SU-DHL-6 (cell line): ENCODE measurements around the gene TRIM2.

Source experiments
- H2AFZ ChIP-seq: fragments of 200-600 bp; sonication (generic); 2 replicates; pipeline ENCODE4 v1.6.1; 2014; ENCODE audit warnings: low read depth, mild to moderate bottlenecking, moderate library complexity, mixed read lengths, antibody characterized with exemption, low read length; ENCODE audit not compliant: severe bottlenecking
- H3F3A ChIP-seq: fragments of 200-600 bp; shearing (Covaris generic); 2 replicates; pipeline ENCODE4 v1.6.0; 2016; ENCODE audit warnings: antibody characterized with exemption, mild to moderate bottlenecking; ENCODE audit not compliant: insufficient read depth
- H3K27ac ChIP-seq: fragments of 200-600 bp; sonication (generic); 2 replicates; pipeline ENCODE4 v1.5.1; 2016; ENCODE audit warnings: low read depth, mild to moderate bottlenecking, low read length, moderate library complexity, mixed read lengths
- H3K27me3 ChIP-seq: fragments of 200-600 bp; sonication (generic), shearing (Covaris generic); 2 replicates; pipeline ENCODE4 v1.6.0; 2014; ENCODE audit warnings: mild to moderate bottlenecking, low read length
- H3K36me3 ChIP-seq: fragments of 200-600 bp; sonication (generic); 2 replicates; pipeline ENCODE4 v1.6.1; 2014; ENCODE audit warnings: mild to moderate bottlenecking, low read length, mixed read lengths
- H3K4me2 ChIP-seq: fragments of 300-600, 200-600 bp; shearing (Covaris generic), sonication (generic); 2 replicates; pipeline ENCODE4 v1.6.0; 2014; ENCODE audit warnings: low read length, low read depth, mild to moderate bottlenecking; ENCODE audit not compliant: poor library complexity, severe bottlenecking
- H3K4me3 ChIP-seq: fragments of 200-600 bp; sonication (generic); 2 replicates; pipeline ENCODE4 v1.5.1; 2014; ENCODE audit warnings: antibody characterized with exemption, low read length, mild to moderate bottlenecking, mixed read lengths; ENCODE audit not compliant: insufficient read depth, poor library complexity, severe bottlenecking
- H3K79me2 ChIP-seq: fragments of 200-600 bp; sonication (generic); 2 replicates; pipeline ENCODE4 v1.6.1; 2014; ENCODE audit warnings: mild to moderate bottlenecking, low read length, moderate library complexity; ENCODE audit not compliant: insufficient read depth
- H3K9ac ChIP-seq: fragments of 200-600 bp; sonication (generic); 2 replicates; pipeline ENCODE4 v1.7.0; 2014; ENCODE audit warnings: mild to moderate bottlenecking, low read length
- H3K9me2 ChIP-seq: fragments of 200-600 bp; sonication (generic); replicated peaks from 2 replicates; pipeline ENCODE4 v1.6.1; 2014; ENCODE audit warnings: low read length; ENCODE audit not compliant: insufficient read depth
- H3K9me3 ChIP-seq: fragments of 200-600 bp; sonication (generic); 2 replicates; pipeline ENCODE4 v1.6.1; 2014; ENCODE audit warnings: low read length, mixed read lengths; ENCODE audit not compliant: insufficient read depth
- H4K20me1 ChIP-seq: fragments of 200-600 bp; sonication (generic); 2 replicates; pipeline ENCODE4 v1.6.1; 2014; ENCODE audit warnings: low read depth, mild to moderate bottlenecking, antibody characterized with exemption, low read length, moderate library complexity, mixed read lengths
- EZH2phosphoT487 ChIP-seq: fragments of 200-600 bp; sonication (generic), shearing (Covaris generic); conservative IDR thresholded peaks from 2 replicates; pipeline ENCODE4 v1.6.1; 2018; ENCODE audit warnings: mild to moderate bottlenecking, antibody characterized with exemption, low read length, moderate library complexity, mixed read lengths
- TF ChIP-seq, protein P1 (sequence below): fragments of 200-600 bp; sonication (generic); IDR thresholded peaks from one replicate; pipeline ENCODE4 v1.5.1; 2017; ENCODE audit warnings: antibody characterized with exemption, mild to moderate bottlenecking, low read length, moderate library complexity; ENCODE audit not compliant: insufficient read depth, poor library complexity, severe bottlenecking

The TRIM2 gene

DNA sequence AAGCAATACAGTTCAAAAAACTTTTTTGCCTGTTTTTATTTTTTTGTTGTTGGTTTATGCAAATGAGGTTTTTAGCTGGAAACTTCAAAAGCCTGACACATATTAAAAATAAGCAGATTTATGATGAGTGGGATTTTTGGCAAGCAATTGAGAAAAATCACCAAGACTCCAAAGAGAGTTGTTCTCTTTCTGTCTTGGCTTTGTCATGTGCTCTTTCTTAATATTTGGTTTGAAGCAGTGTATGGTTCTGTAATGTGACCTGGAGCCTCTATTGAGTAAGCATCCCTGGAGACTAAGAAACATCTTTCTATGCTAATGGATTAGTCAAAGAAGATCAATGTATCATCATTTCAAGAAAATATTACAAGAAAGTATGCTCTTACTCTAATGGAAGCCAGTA lies 11.7 kb downstream of the TRIM2 start:
- Histone ChIP-seq H3K27me3 (no peaks in the 10 kb centered on the region), H3F3A (no peaks in the 10 kb centered on the region), H3K9ac (no peak overlapping the region), H3K4me2 (no peak overlapping the region), H2AFZ (no peak overlapping the region), H4K20me1 (no peaks in the 10 kb centered on the region), H3K9me2 (no peaks in the 10 kb centered on the region), H3K4me3 (no peak overlapping the region), H3K36me3 (no peaks in the 10 kb centered on the region), H3K79me2 (no peaks in the 10 kb centered on the region), H3K27ac (no peak overlapping the region), H3K9me3 (no peaks in the 10 kb centered on the region)
- TF ChIP-seq EZH2phosphoT487 = no peak
- TF ChIP-seq, protein P1, sequence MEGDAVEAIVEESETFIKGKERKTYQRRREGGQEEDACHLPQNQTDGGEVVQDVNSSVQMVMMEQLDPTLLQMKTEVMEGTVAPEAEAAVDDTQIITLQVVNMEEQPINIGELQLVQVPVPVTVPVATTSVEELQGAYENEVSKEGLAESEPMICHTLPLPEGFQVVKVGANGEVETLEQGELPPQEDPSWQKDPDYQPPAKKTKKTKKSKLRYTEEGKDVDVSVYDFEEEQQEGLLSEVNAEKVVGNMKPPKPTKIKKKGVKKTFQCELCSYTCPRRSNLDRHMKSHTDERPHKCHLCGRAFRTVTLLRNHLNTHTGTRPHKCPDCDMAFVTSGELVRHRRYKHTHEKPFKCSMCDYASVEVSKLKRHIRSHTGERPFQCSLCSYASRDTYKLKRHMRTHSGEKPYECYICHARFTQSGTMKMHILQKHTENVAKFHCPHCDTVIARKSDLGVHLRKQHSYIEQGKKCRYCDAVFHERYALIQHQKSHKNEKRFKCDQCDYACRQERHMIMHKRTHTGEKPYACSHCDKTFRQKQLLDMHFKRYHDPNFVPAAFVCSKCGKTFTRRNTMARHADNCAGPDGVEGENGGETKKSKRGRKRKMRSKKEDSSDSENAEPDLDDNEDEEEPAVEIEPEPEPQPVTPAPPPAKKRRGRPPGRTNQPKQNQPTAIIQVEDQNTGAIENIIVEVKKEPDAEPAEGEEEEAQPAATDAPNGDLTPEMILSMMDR = no peak

DNA sequence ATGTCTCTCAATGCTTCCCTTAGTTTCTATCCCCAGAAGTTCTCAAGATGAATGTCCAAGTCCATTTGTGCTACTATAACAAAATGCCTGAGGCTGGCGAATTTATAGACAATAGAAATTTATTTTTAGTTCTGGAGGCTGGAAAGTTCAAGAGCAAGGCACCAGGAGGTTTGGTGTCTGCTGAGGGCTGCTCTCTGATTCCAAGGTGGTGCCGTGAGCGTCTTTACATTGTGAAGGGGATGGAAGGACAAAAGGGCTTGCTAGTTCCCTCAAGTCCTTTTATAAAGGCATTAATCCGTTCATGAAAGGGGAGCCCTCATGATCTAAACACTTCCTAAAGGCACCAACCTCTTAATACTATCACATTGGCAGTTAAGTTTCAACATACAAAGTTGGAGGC lies 12.3 kb downstream of the TRIM2 start:
- Histone ChIP-seq H3K79me2 (no peaks in the 10 kb centered on the region), H3K4me2 (no peak overlapping the region), H2AFZ (no peak overlapping the region), H3K4me3 (no peak overlapping the region), H3K27me3 (no peaks in the 10 kb centered on the region), H3K9me2 (no peaks in the 10 kb centered on the region), H3K36me3 (no peaks in the 10 kb centered on the region), H3K9me3 (no peaks in the 10 kb centered on the region), H3K9ac (no peak overlapping the region), H3F3A (no peaks in the 10 kb centered on the region), H3K27ac (no peak overlapping the region), H4K20me1 (no peaks in the 10 kb centered on the region)
- TF ChIP-seq, protein P1 = no peak
- TF ChIP-seq EZH2phosphoT487 = no peak

DNA sequence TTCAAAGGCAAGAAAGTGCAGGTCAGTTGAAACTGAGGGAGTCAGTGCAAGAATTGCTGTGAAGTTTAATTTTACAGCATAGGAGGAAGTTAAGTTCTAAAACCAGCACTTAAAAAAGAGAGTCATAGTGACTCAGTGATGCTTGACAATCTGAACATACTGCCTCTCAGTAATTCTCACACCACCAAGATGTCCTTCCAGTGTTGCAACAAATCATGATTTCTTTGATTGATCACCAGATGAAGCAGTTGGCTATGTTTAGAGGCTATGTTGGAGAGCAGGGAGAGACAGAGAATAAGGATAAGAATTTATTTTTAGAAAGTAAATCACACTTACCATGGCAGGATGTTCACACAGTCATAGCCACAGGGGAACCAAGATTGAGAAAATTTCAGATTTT lies 13.2 kb downstream of the TRIM2 start:
- H3K9me3 ChIP-seq = no peaks in the 10 kb centered on the region
- H4K20me1 ChIP-seq = no peaks in the 10 kb centered on the region
- no peaks in the 10 kb centered on the region for H3F3A ChIP-seq
- no peak overlapping the region for H3K4me3 ChIP-seq
- H3K27me3 ChIP-seq = no peaks in the 10 kb centered on the region
- no peaks in the 10 kb centered on the region for H3K79me2 ChIP-seq
- TF ChIP-seq EZH2phosphoT487 = no peak
- TF ChIP-seq, protein P1 = no peak
- no peak overlapping the region for H3K4me2 ChIP-seq
- H2AFZ ChIP-seq = no peak overlapping the region
- H3K9ac ChIP-seq = no peak overlapping the region
- no peaks in the 10 kb centered on the region for H3K36me3 ChIP-seq
- no peaks in the 10 kb centered on the region for H3K9me2 ChIP-seq
- H3K27ac ChIP-seq = no peak overlapping the region
